Measurements from ENCODE around the gene GDF10.

The GDF10 gene

GRCh38 chr10:47283101-47283630, 16.8 kb upstream of the GDF10 start:
- ATAC-seq (no peak), DNase-seq (no peak)
- H3K27ac Mint-ChIP-seq = no peak overlapping the region
- no peak overlapping the region for H3K4me3 Mint-ChIP-seq
- H3K4me1 Mint-ChIP-seq = peaks cover 40% of the 10 kb centered on the region
- no peaks in the 10 kb centered on the region for H3K27me3 Mint-ChIP-seq
- peaks cover 0 to 8% of the 10 kb centered on the region in 2 donors for H3K9me3 Mint-ChIP-seq

GRCh38 chr10:47283848-47284247, 16.1 kb upstream of the GDF10 start:
- no peak for DNase-seq
- Mint-ChIP-seq H3K4me1 (peaks cover 33% of the 10 kb centered on the region), H3K4me3 (no peak overlapping the region), H3K27ac (no peak overlapping the region), H3K9me3 (peaks cover 0 to 8% of the 10 kb centered on the region in 2 donors), H3K27me3 (no peaks in the 10 kb centered on the region)
- ATAC-seq = no peak

GRCh38 chr10:47285381-47286115, 14.4 kb upstream of the GDF10 start:
- H3K27me3 Mint-ChIP-seq = no peaks in the 10 kb centered on the region
- H3K4me3 Mint-ChIP-seq = peak overlapping the region in 1 of 2 donors; percentile 3
- peaks cover 0 to 8% of the 10 kb centered on the region in 2 donors for H3K9me3 Mint-ChIP-seq
- no peak for DNase-seq
- H3K4me1 Mint-ChIP-seq = peaks cover 28% of the 10 kb centered on the region
- no peak for ATAC-seq
- peak overlapping the region in 1 of 2 donors; percentile 49 for H3K27ac Mint-ChIP-seq

GRCh38 chr10:47286116-47286505, 13.9 kb upstream of the GDF10 start:
- Mint-ChIP-seq H3K27ac (peak overlapping the region in 1 of 2 donors; percentile 49), H3K4me3 (peak overlapping the region in 1 of 2 donors; percentile 3), H3K4me1 (peaks cover 28% of the 10 kb centered on the region), H3K9me3 (peaks cover 0 to 8% of the 10 kb centered on the region in 2 donors), H3K27me3 (no peaks in the 10 kb centered on the region)
- no peak for DNase-seq
- ATAC-seq = no peak

- Mint-ChIP-seq H3K4me1 (peaks cover 28% of the 10 kb centered on the region), H3K9me3 (peaks cover 0 to 8% of the 10 kb centered on the region in 2 donors), H3K27ac (peak overlapping the region in 1 of 2 donors; percentile 44), H3K27me3 (no peaks in the 10 kb centered on the region), H3K4me3 (no peak overlapping the region)
- DNase-seq = no peak
- ATAC-seq = peak; percentile 44
Measured at GRCh38 chr10:47286591-47287315, 13.2 kb upstream of the GDF10 start.

GRCh38 chr10:47287365-47287802, 12.6 kb upstream of the GDF10 start:
- peaks cover 0 to 8% of the 10 kb centered on the region in 2 donors for H3K9me3 Mint-ChIP-seq
- peaks cover 28% of the 10 kb centered on the region for H3K4me1 Mint-ChIP-seq
- H3K27me3 Mint-ChIP-seq = no peaks in the 10 kb centered on the region
- peak; percentile 19 for ATAC-seq
- DNase-seq = no peak
- no peak overlapping the region for H3K27ac Mint-ChIP-seq
- H3K4me3 Mint-ChIP-seq = no peak overlapping the region

GRCh38 chr10:47287805-47288204, 12.2 kb upstream of the GDF10 start:
- H3K27ac Mint-ChIP-seq = peak overlapping the region in 1 of 2 donors; percentile 7
- no peak overlapping the region for H3K4me3 Mint-ChIP-seq
- ATAC-seq (no peak), DNase-seq (no peak)
- peaks cover 0 to 8% of the 10 kb centered on the region in 2 donors for H3K9me3 Mint-ChIP-seq
- H3K4me1 Mint-ChIP-seq = peaks cover 28% of the 10 kb centered on the region
- no peaks in the 10 kb centered on the region for H3K27me3 Mint-ChIP-seq

GRCh38 chr10:47288236-47288635, 11.8 kb upstream of the GDF10 start:
- Mint-ChIP-seq H3K9me3 (peaks cover 0 to 8% of the 10 kb centered on the region in 2 donors), H3K27ac (no peak overlapping the region), H3K4me1 (peaks cover 28% of the 10 kb centered on the region), H3K4me3 (no peak overlapping the region), H3K27me3 (no peaks in the 10 kb centered on the region)
- DNase-seq (no peak), ATAC-seq (no peak)

- Mint-ChIP-seq H3K4me3 (no peak overlapping the region), H3K4me1 (peaks cover 28% of the 10 kb centered on the region), H3K9me3 (peaks cover 0 to 8% of the 10 kb centered on the region in 2 donors), H3K27me3 (no peaks in the 10 kb centered on the region), H3K27ac (peak overlapping the region in 1 of 2 donors; percentile 90)
- ATAC-seq (no peak), DNase-seq (no peak)
Measured at GRCh38 chr10:47288916-47289495, 11.0 kb upstream of the GDF10 start.

- H3K27me3 Mint-ChIP-seq = no peaks in the 10 kb centered on the region
- no peak for DNase-seq
- no peak overlapping the region for H3K4me3 Mint-ChIP-seq
- no peak overlapping the region for H3K27ac Mint-ChIP-seq
- no peak for ATAC-seq
- H3K9me3 Mint-ChIP-seq = peaks cover 0 to 8% of the 10 kb centered on the region in 2 donors
- H3K4me1 Mint-ChIP-seq = peaks cover 24% of the 10 kb centered on the region
Measured at GRCh38 chr10:47289921-47290320, 10.1 kb upstream of the GDF10 start.

- Mint-ChIP-seq H3K4me3 (no peak overlapping the region), H3K27ac (no peak overlapping the region), H3K27me3 (no peaks in the 10 kb centered on the region), H3K4me1 (peaks cover 21% of the 10 kb centered on the region), H3K9me3 (peaks cover 0 to 6% of the 10 kb centered on the region in 2 donors)
- no peak for DNase-seq
- no peak for ATAC-seq
Measured at GRCh38 chr10:47290338-47290737, 9.7 kb upstream of the GDF10 start.

GRCh38 chr10:47291682-47292081, 8.3 kb upstream of the GDF10 start:
- ATAC-seq = no peak
- no peak for DNase-seq
- Mint-ChIP-seq H3K27me3 (peaks cover 1% of the 10 kb centered on the region), H3K27ac (no peak overlapping the region), H3K9me3 (no peaks in the 10 kb centered on the region), H3K4me3 (no peak overlapping the region), H3K4me1 (peaks cover 8% of the 10 kb centered on the region)

- Mint-ChIP-seq H3K27me3 (peaks cover 19% of the 10 kb centered on the region), H3K4me1 (no peaks in the 10 kb centered on the region), H3K4me3 (no peak overlapping the region), H3K9me3 (no peaks in the 10 kb centered on the region), H3K27ac (no peak overlapping the region)
- DNase-seq (no peak), ATAC-seq (no peak)
Measured at GRCh38 chr10:47294057-47294456, 5.9 kb upstream of the GDF10 start.

- DNase-seq = no peak
- no peak overlapping the region for H3K4me3 Mint-ChIP-seq
- H3K4me1 Mint-ChIP-seq = peaks cover 2% of the 10 kb centered on the region
- no peak for ATAC-seq
- H3K27ac Mint-ChIP-seq = no peak overlapping the region
- peaks cover 21% of the 10 kb centered on the region for H3K27me3 Mint-ChIP-seq
- H3K9me3 Mint-ChIP-seq = no peaks in the 10 kb centered on the region
Measured at GRCh38 chr10:47294501-47294900, 5.5 kb upstream of the GDF10 start.

GRCh38 chr10:47295411-47295810, 4.6 kb upstream of the GDF10 start:
- Mint-ChIP-seq H3K4me1 (peaks cover 7% of the 10 kb centered on the region), H3K27me3 (peaks cover 28% of the 10 kb centered on the region), H3K9me3 (no peaks in the 10 kb centered on the region), H3K27ac (peak overlapping the region in 1 of 2 donors; percentile 76), H3K4me3 (no peak overlapping the region)
- DNase-seq (no peak), ATAC-seq (no peak)
